Colonic mucosa (tissue), 4 donors: ENCODE measurements around the gene ARHGAP35. TPM values are rescaled to one million over a fixed set of nuclear protein-coding genes. Genes with fewer than 3 reads are reported as not detected.

Experiments
- DNase-seq: peaks from one replicate; pipeline ENCODE4 v3.0.0-alpha.2; 2020
- H3K27ac ChIP-seq: fragments of 200-600 bp; one replicate; pipeline ENCODE4 v1.8.0; 2021
- H3K27me3 ChIP-seq: fragments of 200-600 bp; one replicate; pipeline ENCODE4 v1.8.0; 2021
- H3K36me3 ChIP-seq: fragments of 200-600 bp; one replicate; pipeline ENCODE4 v1.8.0; 2021
- H3K4me1 ChIP-seq: fragments of 200-600 bp; one replicate; pipeline ENCODE4 v1.8.0; 2021; ENCODE audit warnings: mild to moderate bottlenecking
- H3K4me3 ChIP-seq: fragments of 200-600 bp; one replicate; pipeline ENCODE4 v1.8.0; 2021
- H3K9ac ChIP-seq, 2 donors: one replicate each; pipeline ENCODE4 v1.7.0; 2013; ENCODE audit warnings: control low read depth in 2 of 2, low read depth in 2 of 2, low read length in 2 of 2
- H3K9me3 ChIP-seq: fragments of 200-600 bp; one replicate; pipeline ENCODE4 v1.8.0; 2021
- CTCF ChIP-seq: fragments of 200-600 bp; IDR thresholded peaks from one replicate; pipeline ENCODE4 v1.8.0; 2022; ENCODE audit warnings: antibody characterized with exemption, mild to moderate bottlenecking
- intact Hi-C: fragments of 100-400 bp; cut with DNase I; formaldehyde crosslinking; loops from one replicate; pipeline ENCODE4 v1.14.1; 2022
- total RNA-seq, 2 donors: library from RNA; stranded (reverse); fragmentation: NEBNext Ultra II Directional in 1 of 2; extraction: Animal tissue kit (Norgen Biotek cat#: 25700) in 1 of 2; gene quantifications; one replicate each; pipeline ENCODE4 v1.2.1, GENCODE V29; 2021
- donor health status: healthy.
- donor health status: DM: no; HTN: no; CAD: no.
- donor health status: DM: no; HTN: no; CAD: no.

The ARHGAP35 gene
- total RNA-seq, 2 donors from 2014 or later: 45.1 to 61.3 TPM

- intact Hi-C loops: loop anchor here (10.0 kb wide), 1 partner anchor 63 kb away; no protein-coding TSS in a partner anchor
- Histone ChIP-seq H3K9me3 (no peaks in the 10 kb centered on the region), H3K4me3 (peak overlapping the region; percentile 90), H3K36me3 (no peaks in the 10 kb centered on the region), H3K4me1 (peaks cover 12% of the 10 kb centered on the region), H3K27me3 (no peaks in the 10 kb centered on the region), H3K27ac (peak overlapping the region; percentile 96), H3K9ac (peak overlapping the region; percentile 52 to 80)
- TF ChIP-seq CTCF: no peak
- peak; percentile 53 for DNase-seq
Measured at GRCh38 chr19:46861691-46862502, 1.1 kb downstream of the ARHGAP35 start.

- DNase-seq: no peak
- Histone ChIP-seq H3K4me3 (peak overlapping the region; percentile 90), H3K9ac (peak overlapping the region; percentile 52 to 80), H3K27ac (peak overlapping the region; percentile 96), H3K9me3 (no peaks in the 10 kb centered on the region), H3K4me1 (peaks cover 12% of the 10 kb centered on the region), H3K27me3 (no peaks in the 10 kb centered on the region), H3K36me3 (no peaks in the 10 kb centered on the region)
- no peak for TF ChIP-seq CTCF
- intact Hi-C loops: loop anchor here (10.0 kb wide), 1 partner anchor 62 kb away; no protein-coding TSS in a partner anchor
Measured at GRCh38 chr19:46862503-46862834, 1.7 kb downstream of the ARHGAP35 start.

GRCh38 chr19:46862974-46863632 lies 2.3 kb downstream of the ARHGAP35 start:
- peaks cover 12% of the 10 kb centered on the region for H3K4me1 ChIP-seq
- no peaks in the 10 kb centered on the region for H3K9me3 ChIP-seq
- no peak for TF ChIP-seq CTCF
- no peaks in the 10 kb centered on the region for H3K36me3 ChIP-seq
- intact Hi-C loops: loop anchor here (10.0 kb wide), 1 partner anchor 62 kb away; no protein-coding TSS in a partner anchor
- H3K27me3 ChIP-seq: no peaks in the 10 kb centered on the region
- H3K9ac ChIP-seq: peak overlapping the region in 1 of 2 donors; percentile 80
- peak overlapping the region; percentile 8 for H3K4me3 ChIP-seq
- no peak for DNase-seq
- peak overlapping the region; percentile 96 for H3K27ac ChIP-seq

GRCh38 chr19:46863818-46864629 lies 3.2 kb downstream of the ARHGAP35 start:
- H3K27ac ChIP-seq: peak overlapping the region; percentile 96
- DNase-seq: no peak
- H3K9ac ChIP-seq: peak overlapping the region in 1 of 2 donors; percentile 80
- no peaks in the 10 kb centered on the region for H3K9me3 ChIP-seq
- peaks cover 12% of the 10 kb centered on the region for H3K4me1 ChIP-seq
- H3K4me3 ChIP-seq: peak overlapping the region; percentile 8
- intact Hi-C loops: loop anchor here (10.0 kb wide), 1 partner anchor 61 kb away; no protein-coding TSS in a partner anchor
- H3K36me3 ChIP-seq: no peaks in the 10 kb centered on the region
- no peaks in the 10 kb centered on the region for H3K27me3 ChIP-seq
- no peak for TF ChIP-seq CTCF
